ENCODE measurements around the gene ASB9. TPM values are rescaled to one million over a fixed set of nuclear protein-coding genes. Genes with fewer than 3 reads are reported as not detected.

The ASB9 gene
- total RNA-seq, 4 donors from 2014 or later: 1.2 to 4.4 (median 2.8) TPM; not detected in 1

- Histone ChIP-seq H3K27ac (no peak overlapping the region), H3K4me1 (no peaks in the 10 kb centered on the region), H3K9me3 (no peaks in the 10 kb centered on the region), H3K36me3 (no peaks in the 10 kb centered on the region), H3K4me3 (no peak overlapping the region), H3K27me3 (no peaks in the 10 kb centered on the region)
- ATAC-seq: no peak
- WGBS, 2 donors (ENCODE audit: low coverage in 1 of 2): no CpG with 5 or more reads among the region's 1 CpG
- TF ChIP-seq EP300 (IDR thresholded peaks at IDR 0.05): no peak
- TF ChIP-seq POLR2A (IDR thresholded peaks at IDR 0.05): no peak
- TF ChIP-seq, protein P1, sequence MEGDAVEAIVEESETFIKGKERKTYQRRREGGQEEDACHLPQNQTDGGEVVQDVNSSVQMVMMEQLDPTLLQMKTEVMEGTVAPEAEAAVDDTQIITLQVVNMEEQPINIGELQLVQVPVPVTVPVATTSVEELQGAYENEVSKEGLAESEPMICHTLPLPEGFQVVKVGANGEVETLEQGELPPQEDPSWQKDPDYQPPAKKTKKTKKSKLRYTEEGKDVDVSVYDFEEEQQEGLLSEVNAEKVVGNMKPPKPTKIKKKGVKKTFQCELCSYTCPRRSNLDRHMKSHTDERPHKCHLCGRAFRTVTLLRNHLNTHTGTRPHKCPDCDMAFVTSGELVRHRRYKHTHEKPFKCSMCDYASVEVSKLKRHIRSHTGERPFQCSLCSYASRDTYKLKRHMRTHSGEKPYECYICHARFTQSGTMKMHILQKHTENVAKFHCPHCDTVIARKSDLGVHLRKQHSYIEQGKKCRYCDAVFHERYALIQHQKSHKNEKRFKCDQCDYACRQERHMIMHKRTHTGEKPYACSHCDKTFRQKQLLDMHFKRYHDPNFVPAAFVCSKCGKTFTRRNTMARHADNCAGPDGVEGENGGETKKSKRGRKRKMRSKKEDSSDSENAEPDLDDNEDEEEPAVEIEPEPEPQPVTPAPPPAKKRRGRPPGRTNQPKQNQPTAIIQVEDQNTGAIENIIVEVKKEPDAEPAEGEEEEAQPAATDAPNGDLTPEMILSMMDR (IDR thresholded peaks at IDR 0.05): no peak
- no peak for TF ChIP-seq POLR2AphosphoS5 (IDR thresholded peaks at IDR 0.05)
Measured at GRCh38 chrX:15216280-15216679, 53.6 kb downstream of the ASB9 start.

DNA sequence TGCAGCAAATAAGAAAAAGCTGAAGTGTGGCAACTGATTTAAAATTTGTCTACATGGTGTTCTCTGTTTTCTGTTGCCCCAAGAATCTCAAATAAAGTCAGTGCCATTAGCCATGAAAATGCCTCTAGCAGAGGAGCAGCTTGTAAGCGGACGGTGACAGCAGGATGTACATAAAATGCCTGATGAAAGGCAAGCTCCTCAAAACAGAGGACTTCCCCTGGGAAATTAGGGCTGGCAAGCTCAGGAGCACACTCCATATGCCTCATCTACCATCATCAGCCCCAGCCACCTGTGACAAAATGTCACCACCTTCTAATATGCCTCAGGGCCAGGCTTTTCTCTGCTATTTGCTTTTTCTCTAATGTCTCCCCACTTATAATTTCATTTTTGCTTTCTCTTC, 54.5 kb downstream of the ASB9 start:
- no peak for TF ChIP-seq EP300 (IDR thresholded peaks at IDR 0.05)
- TF ChIP-seq, protein P1 (IDR thresholded peaks at IDR 0.05): no peak
- no peak for TF ChIP-seq POLR2A (IDR thresholded peaks at IDR 0.05)
- no peak for TF ChIP-seq POLR2AphosphoS5 (IDR thresholded peaks at IDR 0.05)
- Histone ChIP-seq H3K36me3 (no peaks in the 10 kb centered on the region), H3K9me3 (no peaks in the 10 kb centered on the region), H3K4me3 (no peak overlapping the region), H3K4me1 (no peaks in the 10 kb centered on the region), H3K27me3 (no peaks in the 10 kb centered on the region), H3K27ac (no peak overlapping the region)
- 60% methylated on average over 2 of the region's 2 CpGs; no CpG with 5 or more reads in 1 of the 2 donors for WGBS, 2 donors (ENCODE audit: low coverage in 1 of 2)
- ATAC-seq: no peak

- no peaks in the 10 kb centered on the region for H3K27me3 ChIP-seq
- no peaks in the 10 kb centered on the region for H3K36me3 ChIP-seq
- no peak overlapping the region for H3K27ac ChIP-seq
- TF ChIP-seq POLR2AphosphoS5 (IDR thresholded peaks at IDR 0.05) (no peak), POLR2A (IDR thresholded peaks at IDR 0.05) (no peak), EP300 (IDR thresholded peaks at IDR 0.05) (no peak)
- TF ChIP-seq, protein P1 (IDR thresholded peaks at IDR 0.05): no peak
- 38 to 80% methylated on average over 1 of the region's 1 CpG for WGBS, 2 donors (ENCODE audit: low coverage in 1 of 2)
- no peaks in the 10 kb centered on the region for H3K9me3 ChIP-seq
- H3K4me3 ChIP-seq: no peak overlapping the region
- no peaks in the 10 kb centered on the region for H3K4me1 ChIP-seq
- no peak for ATAC-seq
Measured at GRCh38 chrX:15214588-15214987, 55.3 kb downstream of the ASB9 start.

- no peak for ATAC-seq
- Histone ChIP-seq H3K27ac (no peak overlapping the region), H3K4me1 (no peaks in the 10 kb centered on the region), H3K36me3 (no peaks in the 10 kb centered on the region), H3K4me3 (no peak overlapping the region), H3K9me3 (no peaks in the 10 kb centered on the region), H3K27me3 (no peaks in the 10 kb centered on the region)
- TF ChIP-seq EP300 (IDR thresholded peaks at IDR 0.05) (no peak), POLR2A (IDR thresholded peaks at IDR 0.05) (no peak), POLR2AphosphoS5 (IDR thresholded peaks at IDR 0.05) (no peak)
- TF ChIP-seq, protein P1 (IDR thresholded peaks at IDR 0.05): no peak
- WGBS, 2 donors (ENCODE audit: low coverage in 1 of 2): 71 to 86% methylated on average over 3 of the region's 3 CpGs
Measured at GRCh38 chrX:15209096-15209495, 60.8 kb downstream of the ASB9 start.

- no peaks in the 10 kb centered on the region for H3K9me3 ChIP-seq
- no peak overlapping the region for H3K4me3 ChIP-seq
- H3K27ac ChIP-seq: no peak overlapping the region
- TF ChIP-seq POLR2A (IDR thresholded peaks at IDR 0.05) (no peak), POLR2AphosphoS5 (IDR thresholded peaks at IDR 0.05) (no peak), EP300 (IDR thresholded peaks at IDR 0.05) (no peak)
- TF ChIP-seq, protein P1 (IDR thresholded peaks at IDR 0.05): no peak
- no peak for ATAC-seq
- H3K4me1 ChIP-seq: no peaks in the 10 kb centered on the region
- H3K36me3 ChIP-seq: no peaks in the 10 kb centered on the region
- WGBS, 2 donors (ENCODE audit: low coverage in 1 of 2): 67 to 85% methylated on average over 3 of the region's 3 CpGs
- H3K27me3 ChIP-seq: no peaks in the 10 kb centered on the region
Measured at GRCh38 chrX:15207994-15208393, 61.9 kb downstream of the ASB9 start.
